Thyroid gland (tissue), 4 donors: ENCODE data around the gene UBA6.

ENCODE experiments used
- CTCF ChIP-seq, 6 experiments: fragments of 200-600 bp in 3 of 6; fragments of 450-650 bp in 3 of 6; sonication (generic) in 3 of 6; IDR thresholded peaks; one replicate each; pipeline ENCODE4 v1.5.1; 2016 to 2019; ENCODE audit warnings: antibody characterized with exemption in 6 of 6, mild to moderate bottlenecking in 2 of 6, inconsistent platforms in 1 of 6, moderate library complexity in 1 of 6
- POLR2A ChIP-seq, 2 donors: fragments of 450-650 bp; IDR thresholded peaks; one replicate each; pipeline ENCODE4 v1.6.1; 2017; ENCODE audit warnings: antibody characterized with exemption in 2 of 2, mild to moderate bottlenecking in 2 of 2, moderate library complexity in 1 of 2

- TF ChIP-seq CTCF (IDR thresholded peaks at IDR 0.05) (no peak), POLR2A (IDR thresholded peaks at IDR 0.05) (no peak)
Observed at GRCh38 chr4:67723949-67724348, 23.0 kb upstream of the UBA6 start.
